Measurements from ENCODE around the gene POLR2L.

POLR2L gene

GRCh38 chr11:863910-864827, 21.8 kb upstream of the POLR2L start:
- H3K27ac ChIP-seq (ENCODE audit: low read depth, low read length) = no peak overlapping the region
- H4K20me1 ChIP-seq (ENCODE audit: control insufficient read depth, insufficient read depth, low read depth, low read length) = no peaks in the 10 kb centered on the region
- no peaks in the 10 kb centered on the region for H3K9me3 ChIP-seq (ENCODE audit: control insufficient read depth, insufficient read depth, low read length)
- H3K79me2 ChIP-seq (ENCODE audit: control insufficient read depth, low read length) = no peaks in the 10 kb centered on the region
- H3F3A ChIP-seq (ENCODE audit: control insufficient read depth, insufficient read depth) = no peaks in the 10 kb centered on the region
- H3K27me3 ChIP-seq (ENCODE audit: control insufficient read depth, low read length) = no peaks in the 10 kb centered on the region
- H3K4me1 ChIP-seq (ENCODE audit: control insufficient read depth, low read length) = no peaks in the 10 kb centered on the region
- no peaks in the 10 kb centered on the region for H3K9me2 ChIP-seq (replicated peaks; ENCODE audit: control insufficient read depth, low read length)
- no peak for TF ChIP-seq CTCF (IDR thresholded peaks at IDR 0.05; ENCODE audit: low read depth, low read length, poor library complexity, severe bottlenecking)
- TF ChIP-seq EZH2phosphoT487 (IDR thresholded peaks at IDR 0.05; ENCODE audit: borderline replicate concordance, low read length) = no peak
- H3K4me3 ChIP-seq (ENCODE audit: low read length) = no peak overlapping the region
- H3K4me2 ChIP-seq (ENCODE audit: low read length) = no peak overlapping the region
- H3K36me3 ChIP-seq (ENCODE audit: control insufficient read depth, low read length) = no peaks in the 10 kb centered on the region

- Histone ChIP-seq H4K20me1 (ENCODE audit: control insufficient read depth, insufficient read depth, low read depth, low read length) (no peaks in the 10 kb centered on the region), H3K4me3 (ENCODE audit: low read length) (no peak overlapping the region), H3K27me3 (ENCODE audit: control insufficient read depth, low read length) (no peaks in the 10 kb centered on the region), H3K27ac (ENCODE audit: low read depth, low read length) (no peak overlapping the region), H3F3A (ENCODE audit: control insufficient read depth, insufficient read depth) (no peaks in the 10 kb centered on the region), H3K9me3 (ENCODE audit: control insufficient read depth, insufficient read depth, low read length) (no peaks in the 10 kb centered on the region), H3K4me1 (ENCODE audit: control insufficient read depth, low read length) (no peaks in the 10 kb centered on the region), H3K36me3 (ENCODE audit: control insufficient read depth, low read length) (no peaks in the 10 kb centered on the region), H3K4me2 (ENCODE audit: low read length) (no peak overlapping the region), H3K79me2 (ENCODE audit: control insufficient read depth, low read length) (no peaks in the 10 kb centered on the region), H3K9me2 (replicated peaks; ENCODE audit: control insufficient read depth, low read length) (no peaks in the 10 kb centered on the region)
- TF ChIP-seq EZH2phosphoT487 (IDR thresholded peaks at IDR 0.05; ENCODE audit: borderline replicate concordance, low read length) (no peak), CTCF (IDR thresholded peaks at IDR 0.05; ENCODE audit: low read depth, low read length, poor library complexity, severe bottlenecking) (no peak)
Measured at GRCh38 chr11:863023-863909, 20.9 kb upstream of the POLR2L start.

- no peak overlapping the region for H3K4me2 ChIP-seq (ENCODE audit: low read length)
- H3K27ac ChIP-seq (ENCODE audit: low read depth, low read length) = no peak overlapping the region
- H3K27me3 ChIP-seq (ENCODE audit: control insufficient read depth, low read length) = no peaks in the 10 kb centered on the region
- H4K20me1 ChIP-seq (ENCODE audit: control insufficient read depth, insufficient read depth, low read depth, low read length) = no peaks in the 10 kb centered on the region
- H3K4me1 ChIP-seq (ENCODE audit: control insufficient read depth, low read length) = no peaks in the 10 kb centered on the region
- no peaks in the 10 kb centered on the region for H3F3A ChIP-seq (ENCODE audit: control insufficient read depth, insufficient read depth)
- H3K9me3 ChIP-seq (ENCODE audit: control insufficient read depth, insufficient read depth, low read length) = no peaks in the 10 kb centered on the region
- no peaks in the 10 kb centered on the region for H3K9me2 ChIP-seq (replicated peaks; ENCODE audit: control insufficient read depth, low read length)
- H3K79me2 ChIP-seq (ENCODE audit: control insufficient read depth, low read length) = no peaks in the 10 kb centered on the region
- no peaks in the 10 kb centered on the region for H3K36me3 ChIP-seq (ENCODE audit: control insufficient read depth, low read length)
- no peak overlapping the region for H3K4me3 ChIP-seq (ENCODE audit: low read length)
- no peak for TF ChIP-seq CTCF (IDR thresholded peaks at IDR 0.05; ENCODE audit: low read depth, low read length, poor library complexity, severe bottlenecking)
- TF ChIP-seq EZH2phosphoT487 (IDR thresholded peaks at IDR 0.05; ENCODE audit: borderline replicate concordance, low read length) = no peak
Measured at GRCh38 chr11:862696-863022, 20.3 kb upstream of the POLR2L start.

All from DOHH2 (cell line).